ENCODE results near the gene PSMD2. TPM values are rescaled to one million over a fixed set of nuclear protein-coding genes. Genes with fewer than 3 reads are reported as not detected.

PSMD2 gene
- total RNA-seq, 4 donors from 2014 or later: 252 to 356 (median 274) TPM

- no peak for DNase-seq (ENCODE audit: extremely low spot score)
- no peak for TF ChIP-seq POLR2AphosphoS5 (IDR thresholded peaks at IDR 0.05)
- TF ChIP-seq EP300 (IDR thresholded peaks at IDR 0.05): no peak
- no peak for TF ChIP-seq CTCF (IDR thresholded peaks at IDR 0.05)
- no peak for TF ChIP-seq POLR2A (IDR thresholded peaks at IDR 0.05; ENCODE audit: low read depth)
- no peaks in the 10 kb centered on the region for H3K27me3 ChIP-seq
- peaks cover 93 to 100% (median 100%) of the 10 kb centered on the region in 4 donors for H3K36me3 ChIP-seq
- no peaks in the 10 kb centered on the region for H3K9me3 ChIP-seq
- 89% methylated on average over 13 of the region's 13 CpGs for WGBS
- no peak overlapping the region for H3K4me3 ChIP-seq
- H3K4me1 ChIP-seq: peaks cover 19 to 38% (median 25%) of the 10 kb centered on the region in 4 donors
- intact Hi-C loops (cut with DNase I): no loop called here
- H3K27ac ChIP-seq (replicated peaks in 1 of 4): peak overlapping the region in 2 of 4 donors; percentile 15 to 47
Measured at GRCh38 chr3:184325269-184325668, 26.2 kb downstream of the PSMD2 start.

- Histone ChIP-seq H3K36me3 (peaks cover 91 to 100% (median 100%) of the 10 kb centered on the region in 4 donors), H3K4me1 (peaks cover 13 to 32% (median 20%) of the 10 kb centered on the region in 4 donors), H3K27me3 (no peaks in the 10 kb centered on the region), H3K9me3 (no peaks in the 10 kb centered on the region), H3K27ac (replicated peaks in 1 of 4) (peak overlapping the region in 1 of 4 donors; percentile 47), H3K4me3 (no peak overlapping the region)
- TF ChIP-seq POLR2AphosphoS5 (IDR thresholded peaks at IDR 0.05) (no peak), POLR2A (IDR thresholded peaks at IDR 0.05; ENCODE audit: low read depth) (no peak), CTCF (IDR thresholded peaks at IDR 0.05) (no peak), EP300 (IDR thresholded peaks at IDR 0.05) (no peak)
- WGBS: 79% methylated on average over 6 of the region's 6 CpGs
- no peak for DNase-seq (ENCODE audit: extremely low spot score)
- intact Hi-C loops (cut with DNase I): no loop called here
Measured at GRCh38 chr3:184325715-184326369, 26.8 kb downstream of the PSMD2 start.

GRCh38 chr3:184327171-184327570 lies 28.1 kb downstream of the PSMD2 start:
- Histone ChIP-seq H3K4me1 (peaks cover 8 to 31% (median 12%) of the 10 kb centered on the region in 4 donors), H3K27me3 (no peaks in the 10 kb centered on the region), H3K9me3 (no peaks in the 10 kb centered on the region), H3K27ac (replicated peaks in 1 of 4) (peak overlapping the region in 1 of 4 donors; percentile 16), H3K36me3 (peaks cover 91 to 100% (median 100%) of the 10 kb centered on the region in 4 donors), H3K4me3 (no peak overlapping the region)
- TF ChIP-seq POLR2AphosphoS5 (IDR thresholded peaks at IDR 0.05) (no peak), POLR2A (IDR thresholded peaks at IDR 0.05; ENCODE audit: low read depth) (no peak)
- 93% methylated on average over 21 of the region's 21 CpGs for WGBS
- no peak for DNase-seq (ENCODE audit: extremely low spot score)
- intact Hi-C loops (cut with DNase I): no loop called here

- peaks cover 5 to 26% (median 7%) of the 10 kb centered on the region in 4 donors for H3K4me1 ChIP-seq
- H3K36me3 ChIP-seq: peaks cover 88 to 100% (median 100%) of the 10 kb centered on the region in 4 donors
- H3K27ac ChIP-seq (replicated peaks in 1 of 4): peak overlapping the region in 1 of 4 donors; percentile 8
- WGBS: 60% methylated on average over 3 of the region's 3 CpGs
- H3K4me3 ChIP-seq: no peak overlapping the region
- intact Hi-C loops (cut with DNase I): no loop called here
- H3K9me3 ChIP-seq: no peaks in the 10 kb centered on the region
- TF ChIP-seq CTCF (IDR thresholded peaks at IDR 0.05): no peak
- no peak for DNase-seq (ENCODE audit: extremely low spot score)
- H3K27me3 ChIP-seq: no peaks in the 10 kb centered on the region
Measured at GRCh38 chr3:184328516-184328915, 29.5 kb downstream of the PSMD2 start.

GRCh38 chr3:184332370-184333090 lies 33.5 kb downstream of the PSMD2 start:
- DNase-seq (ENCODE audit: extremely low spot score): no peak
- Histone ChIP-seq H3K4me1 (peaks cover 18 to 40% (median 32%) of the 10 kb centered on the region in 4 donors), H3K4me3 (no peak overlapping the region), H3K36me3 (peaks cover 55 to 79% (median 78%) of the 10 kb centered on the region in 4 donors), H3K27me3 (no peaks in the 10 kb centered on the region), H3K9me3 (no peaks in the 10 kb centered on the region), H3K27ac (replicated peaks in 1 of 4) (peak overlapping the region; percentile 64 to 99 (median 85))
- 69% methylated on average over 10 of the region's 10 CpGs for WGBS
- TF ChIP-seq EP300 (IDR thresholded peaks at IDR 0.05): no peak
- peak in 1 of 2 donors; percentile 51 for TF ChIP-seq POLR2AphosphoS5 (IDR thresholded peaks at IDR 0.05)
- intact Hi-C loops (cut with DNase I): no loop called here

Measured in esophagus muscularis mucosa (tissue), 4 donors.